ENCODE measurements around the gene GALK2. TPM values are rescaled to one million over a fixed set of nuclear protein-coding genes. Genes with fewer than 3 reads are reported as not detected.

GALK2 gene
- total RNA-seq, 1 experiment from 2014 or later: 34.7 TPM

DNA sequence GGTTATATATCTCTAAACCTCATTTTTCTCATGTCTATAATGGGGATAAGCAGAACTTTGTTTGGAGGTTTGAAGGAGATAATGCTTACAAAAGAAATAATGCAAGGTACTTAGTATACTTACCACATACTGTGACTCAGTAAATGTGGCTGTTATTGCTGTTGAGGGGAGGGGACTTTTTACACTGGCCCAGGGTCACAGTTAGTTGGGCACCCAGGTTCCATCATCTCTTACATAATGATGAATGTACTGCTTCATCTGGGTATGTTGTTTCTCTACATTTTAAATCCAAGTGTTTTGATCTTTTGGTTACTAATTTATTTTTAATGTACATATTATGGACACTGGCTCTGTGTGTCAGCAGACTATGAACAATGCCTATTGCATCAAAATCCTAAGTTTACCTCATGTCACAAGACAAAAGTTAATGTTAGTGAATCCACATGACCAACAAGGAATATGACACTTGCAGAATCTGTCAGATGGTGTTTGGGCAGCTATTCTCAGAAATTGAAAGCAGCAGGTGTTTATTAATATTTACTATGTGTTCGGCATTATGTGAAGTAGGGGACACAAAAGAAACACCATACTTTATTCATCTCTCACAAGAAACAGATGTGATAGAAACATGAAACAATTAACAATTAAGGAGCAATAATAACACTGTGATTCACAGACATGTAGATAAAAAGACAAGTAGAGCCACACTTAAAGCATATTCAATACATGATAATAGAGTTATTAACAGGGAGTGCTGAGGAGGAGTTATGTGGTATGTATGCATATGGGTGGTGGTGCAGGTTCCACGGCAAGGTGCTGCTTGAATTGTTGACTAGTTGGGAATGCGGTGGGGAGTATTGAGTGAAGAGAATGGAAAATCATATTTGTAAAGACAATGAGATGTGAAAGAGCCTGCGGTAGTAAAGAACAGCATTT, 109.7 kb downstream of the GALK2 start:
- no peak for DNase-seq (ENCODE audit: low spot score)

DNA sequence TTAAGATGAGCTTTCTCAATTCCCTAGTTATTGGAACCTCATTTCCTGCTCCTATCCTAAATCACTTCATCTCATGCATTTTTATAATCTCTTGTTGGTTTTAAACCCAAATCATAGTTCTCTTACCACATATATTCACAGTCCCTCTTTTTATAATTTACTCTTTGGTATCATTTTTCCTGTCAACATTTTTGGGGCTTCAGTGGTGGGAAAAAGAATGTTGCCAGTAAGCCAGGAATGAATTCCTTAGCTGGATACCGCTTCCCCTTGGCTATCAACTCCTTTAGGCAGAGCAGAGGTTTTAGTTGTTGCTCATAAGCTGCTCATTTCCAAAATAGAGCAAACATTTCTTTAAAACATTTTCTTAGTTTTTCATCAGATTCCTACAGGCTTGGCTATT, 112.3 kb downstream of the GALK2 start:
- DNase-seq (ENCODE audit: low spot score): no peak

DNA sequence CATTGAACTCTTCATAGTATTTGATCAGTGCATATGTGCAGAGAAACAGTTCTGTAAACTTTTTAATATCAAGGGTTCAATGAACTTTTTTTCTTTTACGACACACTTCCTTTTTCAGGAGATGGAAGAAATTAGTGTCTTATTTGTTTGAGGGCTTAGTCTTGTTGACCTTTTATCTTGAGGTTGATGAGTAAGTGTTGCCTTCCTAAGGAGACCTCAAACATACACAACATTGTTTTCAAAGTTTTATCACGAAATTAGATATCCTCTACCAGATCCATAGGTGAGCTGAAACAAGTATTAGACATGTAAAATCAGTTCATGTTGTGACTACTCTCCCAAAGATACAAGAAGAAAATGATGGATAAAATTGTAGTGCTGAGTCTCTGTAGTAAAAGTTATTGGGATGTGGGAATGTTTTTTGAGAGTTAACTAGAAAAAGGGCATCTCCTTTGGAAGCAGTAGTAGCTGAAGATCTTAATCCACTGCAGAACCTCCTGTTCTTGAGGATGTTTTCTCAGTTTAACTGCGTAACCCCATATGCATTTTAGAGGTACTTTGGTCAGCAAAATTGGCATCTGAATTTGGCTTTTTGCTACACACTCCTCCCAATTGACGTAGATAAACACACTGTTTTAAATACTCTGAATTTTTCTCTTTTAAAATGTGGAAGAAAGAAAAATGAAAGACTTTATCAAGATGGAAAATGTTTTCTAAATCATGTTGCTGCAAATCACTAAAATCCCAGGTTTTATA, 116.8 kb downstream of the GALK2 start:
- no peak for DNase-seq (ENCODE audit: low spot score)

DNA sequence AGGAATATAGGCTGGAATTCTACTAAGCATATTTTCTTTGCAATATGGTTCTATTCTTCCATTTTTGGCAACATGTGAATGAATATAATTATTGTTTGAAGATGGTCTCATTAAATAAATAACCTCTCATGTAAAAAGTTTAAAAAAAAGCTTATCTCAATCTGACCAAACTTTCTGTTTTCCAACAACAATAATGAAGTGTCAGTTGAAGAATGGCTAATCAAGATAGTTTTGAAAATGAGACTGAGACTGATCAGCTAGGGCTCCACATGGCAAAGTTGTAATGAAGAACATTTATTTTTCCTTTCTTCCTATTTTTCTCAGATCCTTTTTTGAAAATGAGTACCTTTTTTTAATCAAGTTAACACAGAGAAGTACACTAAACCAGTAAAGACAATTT, 117.4 kb downstream of the GALK2 start:
- no peak for DNase-seq (ENCODE audit: low spot score)

DNA sequence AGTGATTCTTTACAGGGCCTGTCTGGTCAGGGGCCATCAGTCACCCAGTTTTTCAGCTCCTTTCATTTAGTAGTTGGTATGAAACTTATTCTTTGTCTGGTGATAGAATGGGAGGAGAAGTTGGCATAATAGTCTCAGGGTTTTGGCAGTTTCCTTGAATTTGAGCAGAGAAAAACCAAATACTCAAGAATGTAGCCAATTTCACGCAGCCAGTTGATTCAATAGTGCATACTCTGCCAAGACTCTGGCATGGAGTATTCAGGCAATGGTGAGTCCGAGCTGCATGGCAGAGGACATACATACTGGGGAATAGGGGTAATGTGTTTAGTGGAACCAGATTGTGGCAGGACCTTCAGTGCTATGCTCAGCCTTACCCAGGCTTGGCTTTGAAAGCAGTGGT, 118.3 kb downstream of the GALK2 start:
- no peak for DNase-seq (ENCODE audit: low spot score)

DNA sequence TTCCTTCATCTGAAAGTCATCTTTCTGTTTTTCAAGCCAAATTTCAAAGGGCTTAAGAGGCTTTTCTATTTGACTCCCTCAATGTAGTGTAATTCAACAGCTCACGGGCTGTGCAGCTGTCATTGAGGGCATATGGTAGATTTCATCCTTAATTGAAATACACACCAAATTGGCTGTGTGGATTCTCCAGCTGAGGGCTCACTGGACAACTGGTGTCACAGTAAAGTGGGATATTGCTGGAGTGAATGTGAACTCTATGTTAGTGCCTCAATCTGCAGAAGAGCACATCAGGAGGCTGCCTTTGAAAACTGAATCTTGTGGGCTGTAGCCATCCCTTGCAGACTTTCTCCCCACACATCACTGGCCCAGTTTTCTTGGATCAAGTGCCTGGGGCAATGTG, 120.1 kb downstream of the GALK2 start:
- no peak for DNase-seq (ENCODE audit: low spot score)

DNA sequence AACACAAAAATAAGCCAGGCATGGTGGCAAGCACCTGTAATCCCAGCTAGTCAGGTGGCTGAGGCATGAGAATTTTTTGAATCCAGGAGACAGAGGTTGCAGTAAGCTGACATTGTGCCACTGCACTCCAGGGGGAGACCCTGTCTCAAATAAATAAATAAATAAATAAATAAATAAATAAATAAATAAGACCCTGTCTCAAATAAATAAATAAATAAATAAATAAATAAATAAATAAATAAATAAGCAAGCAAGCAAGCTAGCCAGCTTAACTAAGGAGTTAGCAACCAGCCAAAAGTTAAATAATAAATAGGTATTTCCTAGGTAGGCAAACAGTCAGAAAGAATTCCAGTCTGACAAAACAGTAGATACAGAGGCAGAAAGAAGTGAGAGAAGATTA, 123.9 kb downstream of the GALK2 start:
- DNase-seq (ENCODE audit: low spot score): no peak

DNA sequence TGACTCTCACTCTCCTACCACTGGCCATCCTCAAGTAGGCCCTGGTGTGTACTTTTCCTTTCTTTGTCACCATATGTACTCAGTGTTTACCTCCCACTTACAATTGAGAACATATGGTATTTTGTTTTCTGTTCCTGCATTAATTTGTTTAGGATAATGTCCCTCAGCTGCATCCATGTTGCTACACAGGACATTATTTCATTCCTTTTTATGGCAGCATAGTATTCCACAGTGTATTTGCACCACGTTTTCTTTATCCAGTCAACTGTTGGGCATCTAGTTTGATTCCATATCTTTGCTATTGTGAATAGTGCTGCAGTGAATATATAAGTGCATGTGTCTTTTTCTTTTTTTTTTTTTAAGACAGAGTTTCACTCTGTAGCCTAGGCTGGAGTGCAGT, 126.2 kb downstream of the GALK2 start:
- no peak for DNase-seq (ENCODE audit: low spot score)

DNA sequence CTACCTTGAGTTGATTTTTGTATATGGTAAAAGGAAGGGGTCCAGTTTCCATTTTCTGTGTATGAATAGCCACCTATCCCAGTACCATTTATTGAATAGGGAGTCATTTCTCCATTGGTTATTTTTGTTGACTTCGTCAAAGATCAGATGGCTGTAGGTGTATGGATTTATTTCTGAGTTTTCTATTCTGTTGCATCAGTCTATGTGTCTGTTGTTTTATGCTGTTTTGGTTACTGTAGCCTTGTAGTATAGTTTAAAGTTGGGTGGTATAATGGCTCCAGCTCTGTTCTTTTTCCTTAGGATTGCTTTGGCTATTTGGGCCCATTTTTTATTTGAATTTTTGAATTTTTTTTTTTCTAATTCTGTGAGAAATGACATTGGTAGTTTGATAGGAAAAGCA, 127.5 kb downstream of the GALK2 start:
- no peak for DNase-seq (ENCODE audit: low spot score)

DNA sequence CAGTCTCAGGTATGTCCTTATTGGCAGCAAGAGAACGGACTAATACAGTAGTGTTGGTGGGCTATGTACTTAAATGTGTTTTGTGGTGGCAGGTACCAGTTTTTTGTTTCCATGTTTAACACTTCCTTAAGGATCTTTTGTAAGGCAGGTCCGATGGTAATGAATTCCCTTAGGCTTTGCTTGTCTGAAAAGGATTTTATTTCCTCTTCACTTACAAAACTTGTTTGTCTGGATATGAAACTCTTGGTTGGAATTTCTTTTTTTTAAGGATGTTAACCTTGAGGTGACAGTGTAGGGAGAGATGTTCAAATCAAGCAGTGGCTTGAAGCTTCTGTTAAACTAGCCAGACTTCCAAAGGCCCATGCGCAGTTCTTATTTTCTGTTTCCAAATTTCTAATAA, 130.8 kb downstream of the GALK2 start:
- no peak for DNase-seq (ENCODE audit: low spot score)

DNA sequence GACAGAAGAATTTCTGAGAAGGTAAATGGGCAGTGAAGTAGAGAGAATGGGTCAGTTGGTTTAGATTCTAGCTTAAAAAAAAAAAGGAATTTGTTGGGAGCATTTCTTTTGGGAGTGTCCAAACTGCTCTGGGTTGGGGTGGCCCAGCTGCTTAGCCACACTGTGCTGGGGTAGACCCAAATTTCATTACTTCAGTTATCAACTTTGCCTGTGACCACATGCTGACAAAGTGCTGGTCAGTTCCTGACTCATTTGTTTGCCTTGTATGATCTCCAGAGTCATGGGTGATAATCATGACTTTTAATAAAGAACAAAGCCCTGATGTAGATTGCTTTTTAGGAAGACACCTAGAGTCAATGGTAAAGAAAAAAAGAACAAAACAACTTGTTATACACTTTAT, 131.5 kb downstream of the GALK2 start:
- no peak for DNase-seq (ENCODE audit: low spot score)

DNA sequence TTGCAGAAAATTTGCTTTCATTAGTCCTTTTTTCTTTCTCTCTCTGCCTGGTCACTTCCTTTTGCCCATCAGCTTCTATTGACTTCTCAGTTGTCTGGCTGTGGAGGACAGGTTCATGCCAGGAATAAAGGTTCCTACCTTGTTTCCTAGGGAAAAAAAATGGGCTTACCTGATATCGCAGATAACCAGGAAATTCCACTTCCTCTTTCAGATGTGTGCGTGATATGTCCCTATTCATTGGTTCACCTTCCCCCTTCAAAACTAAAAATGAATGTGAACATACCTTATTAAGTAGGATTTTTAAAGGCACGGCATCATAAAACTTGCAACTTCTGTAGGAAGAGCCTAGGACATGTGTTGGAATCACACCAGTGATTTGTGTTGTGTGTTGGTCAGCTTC, 133.0 kb downstream of the GALK2 start:
- DNase-seq (ENCODE audit: low spot score): no peak

DNA sequence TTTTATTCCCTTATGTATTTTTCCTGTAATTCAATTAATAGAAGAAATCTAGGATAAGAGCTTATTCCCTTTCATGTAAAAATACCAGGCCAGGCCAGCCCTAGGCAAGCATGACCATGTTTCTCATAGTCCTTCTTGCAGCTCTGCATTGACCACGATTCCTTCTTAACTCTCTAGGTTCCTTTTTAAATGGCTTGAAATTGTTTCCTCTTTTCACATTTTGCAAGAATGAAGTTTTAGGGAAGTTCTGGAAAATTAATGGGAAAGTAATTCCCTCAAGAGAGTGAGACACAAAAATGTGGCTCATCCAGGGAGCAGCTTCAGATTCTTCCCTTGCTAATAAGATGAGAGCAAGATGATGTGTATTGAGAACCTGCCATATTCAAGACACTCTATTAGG, 136.5 kb downstream of the GALK2 start:
- no peak for DNase-seq (ENCODE audit: low spot score)

DNA sequence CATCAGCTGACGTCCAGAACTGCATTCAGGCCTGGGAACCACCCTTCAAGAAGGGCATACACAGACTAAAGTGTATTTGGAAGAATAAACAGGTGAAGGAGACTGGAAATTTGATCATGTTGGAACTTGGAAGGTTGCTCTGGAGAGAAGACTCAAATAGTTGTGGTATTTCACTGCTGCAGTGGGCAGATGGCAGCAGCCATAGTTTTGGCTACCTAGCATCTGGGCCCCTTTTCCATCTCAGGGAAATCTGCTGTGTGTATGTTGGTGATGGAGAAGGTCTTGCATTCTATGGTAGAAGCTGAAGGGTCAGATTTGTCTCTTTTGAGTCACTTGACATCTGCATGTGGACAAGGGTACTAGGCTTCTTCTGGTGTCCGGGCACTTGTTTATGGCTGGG, 138.6 kb downstream of the GALK2 start:
- DNase-seq (ENCODE audit: low spot score): no peak

DNA sequence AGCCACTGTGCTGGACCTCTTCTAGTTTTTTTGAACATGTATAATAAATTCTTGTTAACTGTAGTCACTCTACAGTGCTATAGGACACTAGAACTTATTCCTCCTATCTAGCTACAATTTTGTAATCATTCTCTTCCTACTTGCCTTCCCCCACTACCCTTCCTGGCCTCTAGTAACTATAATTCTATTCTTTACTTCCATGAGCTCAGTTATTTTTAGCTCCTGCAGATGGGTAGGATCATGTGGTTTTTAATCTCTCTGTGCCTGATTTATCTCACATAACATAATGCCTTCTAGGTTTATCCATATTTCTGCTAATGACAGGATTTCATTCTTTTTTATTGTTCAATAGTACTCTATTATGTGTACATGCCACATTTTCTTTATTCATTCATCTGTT, 139.8 kb downstream of the GALK2 start:
- no peak for DNase-seq (ENCODE audit: low spot score)

DNA sequence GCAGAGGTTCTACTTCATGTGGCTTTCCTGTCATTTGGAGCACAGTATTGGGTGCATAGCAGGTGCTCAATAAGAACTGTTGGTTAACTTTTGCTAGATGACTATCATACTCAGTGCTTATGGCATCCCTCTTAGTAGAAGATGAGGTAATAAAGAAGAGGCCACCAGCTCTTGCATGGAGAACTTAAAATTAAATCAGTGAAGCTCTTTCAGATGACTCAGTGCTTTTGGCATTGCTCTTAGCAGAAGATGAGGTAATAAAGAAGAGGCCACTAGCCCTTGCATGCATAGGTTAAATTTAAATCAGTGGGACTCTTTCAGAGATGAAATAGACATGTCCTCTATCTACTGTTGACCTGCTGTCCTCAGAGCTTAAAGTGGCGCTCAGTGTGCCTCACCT, 143.6 kb downstream of the GALK2 start:
- DNase-seq (ENCODE audit: low spot score): no peak

DNA sequence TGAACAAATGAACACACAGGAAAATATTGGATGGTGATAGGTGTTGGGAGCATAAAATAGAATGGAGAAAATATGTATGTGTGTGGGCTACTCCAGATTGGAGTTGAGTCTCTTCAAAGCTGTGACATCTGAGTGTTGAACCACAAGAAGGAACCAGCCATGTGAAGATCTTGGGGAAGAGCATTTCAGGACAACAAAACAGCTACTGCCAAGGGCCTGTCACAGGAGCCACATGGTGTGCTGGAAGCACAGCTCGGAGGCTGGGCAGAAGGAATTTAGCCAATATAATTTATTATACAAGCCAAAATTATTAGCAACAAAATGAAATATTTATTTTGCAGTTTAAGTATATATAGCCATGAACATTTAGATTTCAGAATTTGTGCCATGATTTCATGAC, 144.7 kb downstream of the GALK2 start:
- no peak for DNase-seq (ENCODE audit: low spot score)

DNA sequence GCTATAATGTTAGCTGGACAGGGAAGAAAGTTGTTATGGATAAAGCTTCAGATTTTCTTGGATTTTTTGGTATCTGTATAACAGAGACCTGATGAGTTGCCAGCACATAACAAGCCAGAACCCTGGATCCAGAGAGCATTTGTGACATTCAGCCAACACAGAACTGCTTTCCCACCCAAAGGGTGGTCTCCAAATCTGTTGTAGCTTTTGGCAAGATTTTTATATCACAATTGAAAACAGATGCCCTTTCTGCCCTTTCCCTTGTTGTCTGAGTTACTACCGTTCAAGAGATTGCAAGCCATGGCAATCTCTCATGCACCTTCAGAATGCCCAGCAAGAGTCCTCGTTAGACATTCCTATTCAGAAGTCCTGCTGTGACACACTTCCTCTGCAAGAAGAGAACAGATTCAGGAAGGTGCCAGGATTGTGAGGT, 145.4 kb downstream of the GALK2 start:
- DNase-seq (ENCODE audit: low spot score): no peak

DNA sequence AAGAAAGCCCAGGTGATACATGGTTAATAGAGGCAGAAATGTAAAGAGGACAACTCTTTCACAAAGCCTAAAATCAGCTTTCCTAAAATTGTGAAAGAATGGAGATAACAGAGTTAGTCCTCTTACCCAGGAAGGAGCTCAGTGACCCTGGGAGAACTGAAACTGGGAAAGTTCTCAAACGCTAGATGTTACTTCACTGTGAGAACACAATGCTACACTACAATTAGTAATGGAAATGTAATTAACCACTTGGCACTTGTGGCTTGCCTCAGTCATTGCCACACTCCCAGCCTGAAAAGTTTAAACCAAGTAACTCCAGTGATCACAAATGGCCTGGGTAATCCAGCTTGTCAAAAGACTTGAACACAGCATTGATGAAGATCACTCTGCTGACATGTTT, 150.3 kb downstream of the GALK2 start:
- DNase-seq (ENCODE audit: low spot score): no peak

DNA sequence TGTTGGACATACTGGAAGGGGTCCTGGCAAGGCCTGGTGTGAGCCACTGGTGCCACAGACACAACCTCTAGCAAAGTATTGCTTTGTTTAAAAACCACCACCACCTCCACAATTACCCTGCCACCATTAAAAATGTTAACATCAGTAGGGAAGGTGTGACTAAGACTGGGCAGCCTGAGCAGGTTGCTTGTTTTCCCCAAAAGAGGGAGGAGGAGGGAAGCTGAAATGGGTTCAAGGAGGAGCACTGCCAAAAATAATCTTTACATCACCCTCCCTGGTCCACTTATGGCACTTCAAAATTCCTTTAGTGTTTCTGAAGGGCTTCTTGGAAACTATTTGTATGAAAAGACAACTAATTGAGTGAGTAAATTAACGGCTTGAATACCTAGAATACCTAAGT, 153.2 kb downstream of the GALK2 start:
- no peak for DNase-seq (ENCODE audit: low spot score)

DNA sequence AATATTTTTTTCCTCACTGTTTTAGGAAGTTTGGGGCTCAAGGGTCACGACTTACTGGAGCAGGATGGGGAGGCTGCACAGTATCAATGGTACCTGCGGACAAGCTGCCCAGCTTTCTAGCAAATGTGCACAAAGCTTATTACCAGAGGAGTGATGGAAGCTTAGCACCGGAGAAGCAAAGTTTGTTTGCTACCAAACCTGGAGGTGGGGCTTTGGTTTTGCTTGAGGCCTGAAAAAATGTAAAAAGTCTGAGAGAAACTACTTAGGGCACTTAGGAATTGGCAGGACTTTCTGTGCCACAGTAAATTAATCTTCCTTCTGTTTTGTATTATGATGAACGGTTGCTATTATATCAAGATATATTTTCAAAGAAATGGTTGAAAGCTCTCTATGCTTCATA, 157.9 kb downstream of the GALK2 start:
- DNase-seq (ENCODE audit: low spot score): no peak

DNA sequence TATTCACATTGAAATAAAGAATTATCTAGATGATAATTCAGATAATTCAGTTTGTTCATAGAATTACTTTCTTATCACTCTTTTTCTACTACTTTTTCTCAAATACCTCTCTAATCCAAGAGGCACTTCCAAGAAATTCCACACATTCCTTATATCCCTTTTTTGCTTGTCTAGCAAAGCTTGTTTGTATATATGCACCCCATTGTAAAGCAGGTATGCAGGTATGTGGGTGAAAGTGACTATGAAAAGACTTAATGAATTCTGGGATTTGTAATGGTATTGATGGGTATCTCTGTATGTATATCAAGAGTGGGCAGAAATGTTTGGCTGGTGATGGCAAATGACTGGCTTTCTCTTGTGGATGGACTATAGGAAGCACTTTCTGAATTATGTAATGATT, 158.9 kb downstream of the GALK2 start:
- no peak for DNase-seq (ENCODE audit: low spot score)

DNA sequence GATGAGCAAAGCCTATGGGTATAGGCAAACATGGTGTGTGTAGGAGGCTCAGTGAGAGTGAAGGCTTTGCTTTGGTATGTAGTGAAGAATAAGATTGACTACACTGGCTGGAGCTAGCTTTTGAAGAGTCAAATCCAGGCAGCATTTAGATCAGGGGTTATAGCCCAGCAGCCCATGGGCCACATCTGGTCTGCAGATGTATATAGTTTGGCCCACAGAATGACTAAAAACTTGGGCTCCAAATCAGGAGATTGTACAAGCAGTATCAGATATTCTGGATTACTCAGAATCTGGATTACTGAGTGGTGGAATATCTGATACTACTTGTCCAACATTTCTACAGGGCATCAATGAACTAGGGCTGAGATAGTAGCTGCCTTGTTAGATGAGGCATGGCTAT, 160.1 kb downstream of the GALK2 start:
- no peak for DNase-seq (ENCODE audit: low spot score)
